NK-92 treated with Interleukin-12 subunit alpha and Interleukin-12 subunit beta, amount 100 ng/mL, for 24 hours (cell line): ENCODE data around the gene SHROOM2.

Experiments
- DNase-seq: peaks from one replicate; lab custom pipeline; 2025; lab: John Stamatoyannopoulos, UW

The SHROOM2 gene

GRCh38 chrX:9865804-9866472 lies 79.7 kb downstream of the SHROOM2 start:
- no peak for DNase-seq

GRCh38 chrX:9866633-9867032 lies 80.4 kb downstream of the SHROOM2 start:
- DNase-seq, result no peak

- DNase-seq, result no peak
These were observed 81.0 kb downstream of the SHROOM2 start for GRCh38 chrX:9867226-9867625.

- no peak for DNase-seq
These were observed 81.5 kb downstream of the SHROOM2 start for GRCh38 chrX:9867753-9868152.

GRCh38 chrX:9871701-9872268 lies 85.6 kb downstream of the SHROOM2 start:
- no peak for DNase-seq

- DNase-seq, result no peak
These were observed 87.1 kb downstream of the SHROOM2 start for GRCh38 chrX:9873360-9873759.

- DNase-seq, result no peak
These were observed 87.7 kb downstream of the SHROOM2 start for GRCh38 chrX:9873952-9874351.

GRCh38 chrX:9874483-9874882 lies 88.3 kb downstream of the SHROOM2 start:
- no peak for DNase-seq

GRCh38 chrX:9875801-9876200 lies 89.6 kb downstream of the SHROOM2 start:
- DNase-seq, result no peak

GRCh38 chrX:9876201-9876600 lies 90.0 kb downstream of the SHROOM2 start:
- no peak for DNase-seq

GRCh38 chrX:9878146-9878820 lies 92.1 kb downstream of the SHROOM2 start:
- DNase-seq, result no peak

- DNase-seq, result no peak
These were observed 94.0 kb downstream of the SHROOM2 start for GRCh38 chrX:9880237-9880636.

- no peak for DNase-seq
These were observed 94.6 kb downstream of the SHROOM2 start for GRCh38 chrX:9880870-9881269.

GRCh38 chrX:9882669-9883446 lies 96.6 kb downstream of the SHROOM2 start:
- DNase-seq, result no peak

- no peak for DNase-seq
These were observed 98.0 kb downstream of the SHROOM2 start for GRCh38 chrX:9884031-9884779.

- peak; percentile 9 for DNase-seq
These were observed 98.9 kb downstream of the SHROOM2 start for GRCh38 chrX:9885150-9885549.

GRCh38 chrX:9887659-9888297 lies 101.5 kb downstream of the SHROOM2 start:
- no peak for DNase-seq

- DNase-seq, result no peak
These were observed 102.8 kb downstream of the SHROOM2 start for GRCh38 chrX:9888953-9889470.

GRCh38 chrX:9890681-9891091 lies 104.5 kb downstream of the SHROOM2 start:
- no peak for DNase-seq

GRCh38 chrX:9895225-9895912 lies 109.1 kb downstream of the SHROOM2 start:
- no peak for DNase-seq

GRCh38 chrX:9897761-9898161 lies 111.5 kb downstream of the SHROOM2 start:
- no peak for DNase-seq
